ENCODE measurements around the gene P2RX4. TPM values are rescaled to one million over a fixed set of nuclear protein-coding genes. Genes with fewer than 3 reads are reported as not detected.
"Not testable (repeated sequence)": the region's sequence is repeated elsewhere in the genome, so short reads cannot be mapped to it uniquely, and the experiment has no call there.

P2RX4 gene
- polyA plus RNA-seq, 1 donor = 91.9 TPM

- H3K36me3 ChIP-seq (ENCODE audit: control insufficient read depth, insufficient read depth, low read length) = peaks cover 28% of the 10 kb centered on the region
- not testable (repeated sequence) for H3K4me3 ChIP-seq (ENCODE audit: low read length); DNase-seq; H3K4me1 ChIP-seq (ENCODE audit: control insufficient read depth, insufficient read depth, low read length); H3K9me3 ChIP-seq (ENCODE audit: control insufficient read depth, low read depth, low read length); H3K27me3 ChIP-seq (ENCODE audit: control insufficient read depth, insufficient read depth, low read length); H3K27ac ChIP-seq (ENCODE audit: low read length)
- no CpG with 5 or more reads among the region's 11 CpGs for WGBS (ENCODE audit: insufficient coverage, low lambda C conversion rate)
These were observed 73.0 kb downstream of the P2RX4 start for GRCh38 chr12:121282910-121283309.

- Histone ChIP-seq H3K4me3 (ENCODE audit: low read length) (no peak overlapping the region), H3K27ac (ENCODE audit: low read length) (no peak overlapping the region), H3K27me3 (ENCODE audit: control insufficient read depth, insufficient read depth, low read length) (no peaks in the 10 kb centered on the region), H3K4me1 (ENCODE audit: control insufficient read depth, insufficient read depth, low read length) (no peaks in the 10 kb centered on the region), H3K9me3 (ENCODE audit: control insufficient read depth, low read depth, low read length) (peaks cover 2% of the 10 kb centered on the region), H3K36me3 (ENCODE audit: control insufficient read depth, insufficient read depth, low read length) (peaks cover 28% of the 10 kb centered on the region)
- WGBS (ENCODE audit: insufficient coverage, low lambda C conversion rate) = no CpG with 5 or more reads among the region's 5 CpGs
- DNase-seq = no peak
These were observed 73.5 kb downstream of the P2RX4 start for GRCh38 chr12:121283388-121283787.

Other genes with a start within 250 kb of the P2RX4 start
- gene HNF1A, start 231.6 kb upstream of the P2RX4 start, polyA plus RNA-seq = 55.5 TPM
- 10.4 TPM for gene C12orf43, start 193.6 kb upstream of the P2RX4 start, polyA plus RNA-seq
- 0.31 TPM for gene OASL, start 170.9 kb upstream of the P2RX4 start, polyA plus RNA-seq
- gene P2RX7, start 77.3 kb upstream of the P2RX4 start, polyA plus RNA-seq = 1.3 TPM
- 45.5 TPM for gene CAMKK2, start 86.6 kb downstream of the P2RX4 start, polyA plus RNA-seq
- gene ANAPC5, start 142.3 kb downstream of the P2RX4 start, polyA plus RNA-seq = 138 TPM
- gene RNF34, start 190.0 kb downstream of the P2RX4 start, polyA plus RNA-seq = 39.2 TPM